Mononuclear cell (primary cell): Measurements from ENCODE around the gene DNAJB11. TPM values are rescaled to one million over a fixed set of nuclear protein-coding genes. Genes with fewer than 3 reads are reported as not detected.
"Not testable (repeated sequence)": the region's sequence is repeated elsewhere in the genome, so short reads cannot be mapped to it uniquely, and the experiment has no call there.

Experiments used
- H3K27me3 ChIP-seq: 2 replicates; pipeline ENCODE4 v1.6.0; 2011; ENCODE audit warnings: low read length, control low read depth; ENCODE audit not compliant: insufficient read depth
- H3K4me1 ChIP-seq: 2 replicates; pipeline ENCODE4 v1.5.1; 2011; ENCODE audit warnings: mild to moderate bottlenecking, low read length, control low read depth; ENCODE audit not compliant: insufficient read depth
- H3K4me3 ChIP-seq: 2 replicates; pipeline ENCODE4 v1.5.1; 2011; ENCODE audit warnings: mild to moderate bottlenecking, low read length, moderate library complexity
- H3K9me3 ChIP-seq: 2 replicates; pipeline ENCODE4 v1.5.1; 2011; ENCODE audit warnings: low read depth, mild to moderate bottlenecking, control low read depth, low read length
- total RNA-seq: library from RNA; depleted of rRNA; stranded (reverse); fragments of >200 nt; gene quantifications from one replicate; pipeline ENCODE4 v1.2.3, GENCODE V29; 2012

DNAJB11 gene
- total RNA-seq, 1 donor = 44.3 TPM

DNA sequence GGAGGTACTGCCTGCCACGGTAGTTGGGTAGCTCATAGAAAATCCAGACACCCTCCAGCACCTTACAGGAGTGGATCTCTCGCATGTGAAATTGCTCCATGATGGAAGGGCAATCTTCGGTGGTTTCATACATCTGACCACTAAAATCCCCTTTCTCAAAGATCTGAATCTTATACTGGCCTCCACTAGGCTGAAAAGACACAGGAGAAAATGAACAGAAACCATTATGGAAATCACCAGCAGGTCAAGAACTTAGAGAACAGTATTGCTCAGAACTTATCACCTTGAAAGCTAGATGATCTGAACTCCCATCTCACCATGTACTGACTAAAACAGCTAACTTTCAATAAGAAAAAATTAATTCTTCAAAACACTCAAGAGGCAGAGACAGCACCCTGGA, 31.7 kb upstream of the DNAJB11 start:
- peaks cover 9% of the 10 kb centered on the region for H3K4me1 ChIP-seq
- no peaks in the 10 kb centered on the region for H3K9me3 ChIP-seq
- no peaks in the 10 kb centered on the region for H3K27me3 ChIP-seq
- no peak overlapping the region for H3K4me3 ChIP-seq

DNA sequence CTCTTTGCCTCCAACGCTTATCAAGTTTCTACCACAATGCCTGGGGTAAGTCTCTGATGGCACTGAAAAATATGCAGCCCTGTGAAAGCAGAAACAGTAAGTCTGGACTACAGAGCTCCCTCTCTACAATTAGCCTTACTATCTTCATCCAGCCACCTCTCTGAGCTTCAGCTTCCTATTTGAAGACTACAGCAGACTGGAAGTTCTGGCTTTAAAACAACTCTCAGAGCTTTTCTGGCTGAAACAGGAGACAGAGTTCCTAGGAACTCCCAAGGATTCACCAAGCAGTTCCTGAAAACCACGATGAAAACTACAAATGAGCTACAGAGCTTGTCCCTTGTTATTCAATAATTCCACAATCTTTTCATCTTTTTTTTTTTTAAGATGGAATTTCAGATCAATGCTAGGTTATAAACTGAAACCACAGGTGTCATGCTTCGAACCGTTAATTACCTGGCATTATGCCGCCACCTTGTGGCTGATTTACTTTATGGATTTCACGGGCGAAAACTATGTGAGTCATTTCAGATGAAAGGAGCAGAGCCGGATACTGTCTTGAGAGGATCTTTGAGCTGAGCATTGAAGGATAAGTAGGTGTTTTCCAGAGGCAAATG, 30.2 kb upstream of the DNAJB11 start:
- no peaks in the 10 kb centered on the region for H3K4me1 ChIP-seq
- no peak overlapping the region for H3K4me3 ChIP-seq
- H3K27me3 ChIP-seq = no peaks in the 10 kb centered on the region
- H3K9me3 ChIP-seq = no peaks in the 10 kb centered on the region

DNA sequence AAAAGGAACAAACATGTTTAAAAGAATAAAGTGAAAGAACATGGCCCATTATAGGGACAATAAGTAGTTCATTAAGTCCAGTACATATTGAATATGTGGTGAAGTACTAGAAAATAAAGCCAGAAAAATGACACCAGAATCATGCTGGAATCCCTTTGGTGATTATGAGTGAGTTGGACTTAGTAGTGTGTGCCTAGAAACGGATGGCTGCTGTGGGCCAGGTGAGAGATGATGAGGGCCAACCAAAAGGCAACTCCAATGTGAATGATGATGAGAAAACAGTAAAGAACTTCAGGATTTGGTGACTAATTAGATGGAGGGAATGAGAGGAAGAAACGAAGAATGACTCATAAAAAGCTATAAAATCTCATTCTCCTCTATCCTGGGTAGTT, 29.7 kb upstream of the DNAJB11 start:
- Histone ChIP-seq H3K27me3 (no peaks in the 10 kb centered on the region), H3K4me1 (no peaks in the 10 kb centered on the region)

DNA sequence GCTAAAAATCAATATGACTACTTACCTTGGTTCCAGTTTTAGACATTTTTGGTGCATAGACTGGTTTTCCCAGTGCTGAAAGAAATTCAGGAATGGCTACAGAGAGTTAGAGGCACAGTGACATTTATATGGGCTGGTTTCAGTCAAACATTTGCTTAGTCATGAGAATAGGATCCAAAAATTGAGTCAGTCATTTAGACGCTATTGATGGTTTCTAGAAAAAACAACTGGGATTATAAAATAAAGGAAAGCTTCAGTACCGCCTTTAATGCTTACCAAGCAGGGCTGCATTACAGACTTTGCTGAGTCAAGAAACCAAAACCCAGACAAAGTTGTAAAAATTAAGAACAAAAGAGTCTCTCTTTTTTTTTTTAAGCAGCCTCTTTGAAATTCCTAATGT, 26.2 kb upstream of the DNAJB11 start, which contains the start of gene CRYGS:
TSS of gene CRYGS (minus strand) at position 100 of the 400 bp plus-strand sequence. CDS start at position 46, 54 bp downstream.
- Histone ChIP-seq H3K9me3 (no peaks in the 10 kb centered on the region), H3K4me3 (no peak within 1 kb of the TSS), H3K27me3 (no peaks in the 10 kb centered on the region), H3K4me1 (no peaks in the 10 kb centered on the region)

More for the DNA sequence above, 29.7 kb upstream of the DNAJB11 start:
- H3K4me3 ChIP-seq = no peak overlapping the region
- H3K9me3 ChIP-seq = no peaks in the 10 kb centered on the region

DNA sequence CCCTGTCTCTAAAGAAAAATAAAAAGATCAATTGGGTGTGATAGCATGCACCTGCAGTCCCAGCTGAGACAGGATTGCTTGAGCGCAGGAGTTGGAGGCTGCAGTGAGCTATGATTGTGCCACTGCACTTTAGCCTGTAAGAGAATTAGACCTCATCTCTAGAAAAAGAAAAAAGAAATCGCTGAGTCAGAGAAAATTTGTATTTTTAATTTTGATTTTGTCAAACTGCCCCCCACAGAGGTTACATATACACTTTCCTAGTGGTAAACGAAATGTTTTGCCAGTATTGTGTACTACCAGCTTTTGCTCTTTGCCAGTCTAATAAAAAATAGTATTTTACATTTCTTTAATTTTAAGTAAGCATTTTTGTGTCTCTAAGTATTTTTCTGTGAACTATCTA, 21.0 kb upstream of the DNAJB11 start:
- H3K4me1 ChIP-seq = no peaks in the 10 kb centered on the region
- no peak overlapping the region for H3K4me3 ChIP-seq
- no peaks in the 10 kb centered on the region for H3K9me3 ChIP-seq
- H3K27me3 ChIP-seq = no peaks in the 10 kb centered on the region

DNA sequence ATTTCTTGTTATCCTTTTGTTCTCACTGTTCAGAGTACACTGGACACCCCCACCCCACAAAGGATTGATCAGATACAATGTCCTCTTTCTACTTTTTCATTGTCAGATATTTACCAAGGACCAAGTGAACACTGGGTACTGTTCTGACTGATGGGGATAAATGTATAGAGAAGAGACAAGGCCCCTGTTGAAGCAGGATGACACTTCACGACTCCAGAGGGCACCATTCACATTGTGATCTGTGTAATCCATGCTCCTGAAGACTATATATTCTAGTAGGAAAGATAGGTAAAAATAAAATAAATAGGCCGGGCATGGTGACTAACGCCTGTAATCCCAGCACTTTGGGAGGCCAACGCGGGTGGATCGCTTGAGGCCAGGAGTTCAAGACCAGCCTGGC, 19.1 kb upstream of the DNAJB11 start:
- Histone ChIP-seq H3K27me3 (no peaks in the 10 kb centered on the region), H3K4me3 (no peak overlapping the region), H3K9me3 (no peaks in the 10 kb centered on the region), H3K4me1 (no peaks in the 10 kb centered on the region)

DNA sequence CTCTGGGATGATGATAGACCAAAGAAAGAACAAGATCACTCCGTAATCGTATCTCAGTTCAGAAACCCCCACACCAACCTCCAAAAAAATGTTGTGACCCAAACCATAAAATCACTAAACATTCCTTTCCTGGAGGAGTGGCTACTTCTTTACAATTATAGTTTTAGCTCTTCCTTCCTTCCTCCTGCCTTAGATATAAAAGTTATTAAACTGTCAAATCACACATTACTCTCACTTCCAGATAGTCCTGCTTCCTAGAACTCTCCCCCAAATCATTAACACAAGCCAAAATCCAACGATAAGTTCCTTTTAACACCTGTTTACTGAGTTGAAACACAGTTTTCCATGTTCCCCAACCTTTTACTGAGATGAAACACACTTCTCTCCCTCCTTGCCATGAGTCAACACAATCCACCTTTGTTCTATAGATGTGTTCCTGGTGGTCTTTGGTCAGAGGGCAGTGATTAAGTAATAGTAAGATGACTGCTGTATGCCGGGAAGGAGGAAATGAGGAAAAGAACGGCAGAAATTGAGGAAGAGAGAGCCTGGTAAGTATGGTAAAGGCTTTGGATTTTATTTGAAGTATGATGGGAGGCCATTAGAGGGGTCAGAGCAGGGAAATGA, 18.0 kb upstream of the DNAJB11 start:
- Histone ChIP-seq H3K27me3 (no peaks in the 10 kb centered on the region), H3K4me1 (no peaks in the 10 kb centered on the region), H3K4me3 (no peak overlapping the region), H3K9me3 (no peaks in the 10 kb centered on the region)

DNA sequence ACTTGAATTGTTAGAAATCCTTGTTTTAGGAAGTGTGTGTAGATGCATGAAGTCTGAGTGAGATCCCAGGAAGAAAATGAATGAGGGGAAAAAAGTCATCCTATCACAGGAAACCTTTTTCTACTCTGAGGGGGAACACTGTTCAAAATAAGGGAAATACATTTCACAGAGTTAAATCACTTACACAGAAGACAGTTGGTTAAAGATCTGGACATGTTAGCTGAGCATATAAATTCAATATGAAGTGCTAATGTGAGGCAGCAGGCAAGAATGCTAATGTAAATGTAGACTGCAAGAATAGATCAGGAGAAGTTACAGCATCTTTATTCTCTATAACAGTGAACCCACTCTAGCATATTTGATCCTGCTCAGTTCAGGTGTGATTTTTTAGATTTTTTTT, 5.9 kb upstream of the DNAJB11 start:
- no peaks in the 10 kb centered on the region for H3K9me3 ChIP-seq
- H3K4me1 ChIP-seq = peaks cover 30% of the 10 kb centered on the region
- no peak overlapping the region for H3K4me3 ChIP-seq
- H3K27me3 ChIP-seq = no peaks in the 10 kb centered on the region

DNA sequence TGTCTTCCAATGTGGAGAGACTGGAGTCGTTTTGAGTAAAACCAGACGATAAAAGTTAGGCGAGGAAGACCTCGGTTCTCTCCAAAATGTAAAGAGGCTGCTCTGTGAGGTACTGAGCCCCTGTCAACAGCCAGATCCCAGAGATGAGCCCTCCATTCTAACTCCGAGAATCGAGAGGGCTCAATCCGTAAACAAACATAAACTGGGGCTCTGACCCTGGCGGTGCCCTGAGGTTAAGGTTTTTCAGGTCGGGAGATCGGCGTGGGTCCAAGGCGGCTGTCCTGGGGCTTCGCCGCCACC, 3.8 kb upstream of the DNAJB11 start:
- no peaks in the 10 kb centered on the region for H3K9me3 ChIP-seq
- H3K4me3 ChIP-seq = peak overlapping the region; percentile 96
- no peaks in the 10 kb centered on the region for H3K27me3 ChIP-seq
- peaks cover 42% of the 10 kb centered on the region for H3K4me1 ChIP-seq

DNA sequence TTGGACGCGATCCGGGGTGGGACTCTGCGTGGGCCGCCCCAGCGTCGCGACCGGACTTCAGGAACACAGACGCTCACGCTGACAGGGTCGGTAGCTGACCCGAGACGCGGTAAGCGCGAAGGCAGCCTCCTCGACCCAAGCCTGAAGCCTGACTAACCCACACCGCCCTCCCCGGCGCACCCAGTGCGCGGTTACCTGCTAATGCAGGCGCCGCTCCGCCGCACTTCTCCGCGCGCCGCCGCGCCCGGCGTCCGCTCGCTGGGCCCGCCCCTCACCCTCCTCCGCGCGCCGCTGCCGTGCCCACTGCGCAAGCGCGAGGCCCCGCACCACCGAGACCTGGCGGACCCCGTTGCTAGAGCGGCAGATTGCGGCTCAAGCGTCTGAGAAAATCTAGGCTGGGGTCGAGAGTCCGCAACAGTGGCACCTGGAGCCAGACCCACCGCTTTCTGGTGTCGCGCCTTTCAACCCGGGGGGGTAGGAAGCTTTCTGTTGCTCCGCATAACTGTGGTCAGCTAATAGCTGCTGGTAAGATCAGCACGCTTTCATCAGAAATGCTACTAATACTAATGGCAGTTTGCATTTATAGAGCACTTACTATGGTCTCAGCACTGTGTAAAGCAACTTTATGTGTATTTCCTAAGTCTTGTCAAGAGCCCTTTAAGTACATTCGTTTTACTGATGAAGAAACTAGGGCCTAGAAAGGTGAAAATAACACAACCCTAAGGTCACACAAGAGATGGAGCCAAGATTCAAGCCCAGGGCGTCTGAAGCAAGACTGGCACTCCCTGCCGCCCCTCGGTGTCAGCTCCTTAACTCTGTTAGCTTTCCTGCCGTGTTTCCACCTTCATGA, 3.2 kb upstream of the DNAJB11 start, which contains the start of gene TBCCD1:
TSS of gene TBCCD1 (minus strand) at position 268 of the 850 bp plus-strand sequence. CDS start 3,010 bp downstream, outside the sequence.
- Histone ChIP-seq H3K4me3 (peak within 1 kb of the TSS; percentile 96), H3K9me3 (no peaks in the 10 kb centered on the region), H3K27me3 (no peaks in the 10 kb centered on the region), H3K4me1 (peaks cover 41% of the 10 kb centered on the region)

DNA sequence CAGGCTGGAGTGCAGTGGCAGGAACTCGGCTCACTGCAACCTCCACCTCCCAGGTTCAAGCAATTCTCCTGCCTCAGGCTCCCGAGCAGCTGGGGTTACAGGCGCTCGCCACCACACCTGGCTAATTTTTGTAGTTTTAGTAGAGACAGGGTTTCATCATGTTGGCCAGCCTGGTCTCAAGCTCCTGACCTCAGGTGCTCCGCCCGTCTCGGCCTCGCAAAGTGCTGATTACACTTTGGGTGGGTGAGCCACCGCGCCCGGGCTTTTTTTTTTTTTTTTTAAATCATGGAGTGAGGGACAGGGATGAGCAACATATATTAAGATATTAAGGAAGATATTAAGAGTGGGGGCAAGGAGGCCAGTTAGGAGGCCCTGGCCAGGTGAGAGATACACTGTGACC, 1.2 kb upstream of the DNAJB11 start:
- H3K27me3 ChIP-seq, H3K4me3 ChIP-seq, H3K9me3 ChIP-seq: not testable (repeated sequence)
- peaks cover 39% of the 10 kb centered on the region for H3K4me1 ChIP-seq

DNA sequence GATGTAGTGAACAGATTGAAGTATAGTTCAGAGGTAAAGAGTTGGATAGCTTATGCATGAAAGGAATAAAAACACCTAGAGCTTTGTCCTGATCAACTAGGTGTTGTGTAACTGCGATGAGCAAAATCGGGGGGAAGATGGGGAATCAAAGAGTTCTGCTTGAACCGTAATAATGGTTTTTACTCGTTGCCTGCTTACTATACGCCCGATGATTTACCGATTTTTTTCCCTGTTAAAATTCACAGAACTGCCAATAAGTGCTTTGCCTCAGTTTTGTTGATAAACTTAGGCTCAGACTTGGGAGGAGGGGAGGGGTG, 783 bp upstream of the DNAJB11 start:
- H3K4me3 ChIP-seq = peak overlapping the region; percentile 73
- H3K4me1 ChIP-seq = peaks cover 39% of the 10 kb centered on the region
- H3K9me3 ChIP-seq = no peaks in the 10 kb centered on the region
- H3K27me3 ChIP-seq = no peaks in the 10 kb centered on the region

DNA sequence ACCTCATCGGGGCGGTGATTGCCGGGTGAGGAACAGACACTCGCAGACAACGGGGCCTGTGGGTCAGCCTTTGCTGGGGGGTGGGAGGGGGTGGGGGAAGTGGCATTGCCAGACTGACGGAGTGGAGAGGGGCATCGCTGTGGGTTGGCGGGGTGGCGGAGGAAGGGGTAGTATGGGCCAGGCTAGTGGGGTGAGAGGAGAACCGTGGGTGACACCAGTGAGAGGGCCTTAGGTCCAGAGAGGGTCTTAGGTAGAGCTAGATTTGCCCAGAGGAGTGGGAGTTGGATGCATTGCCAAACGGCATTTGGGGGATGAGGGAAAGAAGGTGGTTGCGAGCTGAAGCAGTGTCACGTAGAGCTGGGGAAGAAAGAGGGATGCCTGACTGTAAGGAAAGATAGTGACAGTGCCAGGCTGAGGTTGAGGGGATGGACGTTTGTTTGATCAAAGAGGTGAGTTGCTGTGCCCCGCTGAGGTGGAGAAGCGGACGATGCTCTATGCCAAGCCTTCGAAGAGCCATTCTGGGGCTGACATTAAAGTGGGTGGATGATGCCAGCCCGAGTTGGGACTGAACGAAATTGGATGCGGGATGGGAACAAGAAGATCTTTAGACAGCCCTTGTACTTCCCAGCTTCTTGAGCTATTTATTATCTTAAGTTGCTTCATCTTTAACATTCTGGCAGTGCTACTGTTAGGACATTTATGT, 572 bp downstream of the DNAJB11 start:
- Histone ChIP-seq H3K9me3 (no peaks in the 10 kb centered on the region), H3K27me3 (no peaks in the 10 kb centered on the region), H3K4me3 (peak overlapping the region; percentile 73), H3K4me1 (peaks cover 36% of the 10 kb centered on the region)

DNA sequence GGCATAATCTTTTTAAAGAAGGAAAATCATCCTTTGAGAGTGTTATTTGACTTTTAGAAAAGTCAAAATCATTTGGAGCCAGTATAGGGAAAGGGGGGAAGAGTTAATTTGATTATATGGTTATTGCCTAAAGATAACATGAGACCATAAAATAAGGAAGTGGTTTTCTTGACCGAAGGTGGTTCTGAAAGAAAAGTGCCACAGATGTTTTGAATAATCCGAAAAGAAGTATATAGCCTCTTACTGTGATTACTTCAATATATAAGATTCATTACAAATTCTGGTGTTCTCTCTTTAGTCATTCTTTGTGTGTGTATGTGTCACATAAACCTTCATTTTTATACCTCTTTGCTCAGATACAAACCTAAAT, 1.1 kb downstream of the DNAJB11 start:
- Histone ChIP-seq H3K4me1 (peaks cover 31% of the 10 kb centered on the region), H3K4me3 (no peak overlapping the region), H3K27me3 (no peaks in the 10 kb centered on the region), H3K9me3 (no peaks in the 10 kb centered on the region)

DNA sequence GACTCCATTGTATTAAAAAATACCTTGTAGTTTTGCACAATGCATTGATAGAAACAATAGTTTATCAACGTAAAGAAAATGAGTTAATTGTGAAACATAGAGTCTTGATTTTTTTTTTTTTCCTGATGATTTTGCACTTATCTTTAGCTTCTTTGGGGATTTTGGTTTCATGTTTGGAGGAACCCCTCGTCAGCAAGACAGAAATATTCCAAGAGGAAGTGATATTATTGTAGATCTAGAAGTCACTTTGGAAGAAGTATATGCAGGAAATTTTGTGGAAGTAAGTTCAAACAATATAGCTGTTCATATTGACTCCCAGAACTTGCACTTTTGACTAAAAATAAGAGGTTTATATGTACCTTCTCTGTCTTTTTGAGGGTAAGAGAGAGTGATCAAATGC, 7.0 kb downstream of the DNAJB11 start:
- Histone ChIP-seq H3K4me1 (no peaks in the 10 kb centered on the region), H3K9me3 (no peaks in the 10 kb centered on the region)

More for the DNA sequence above, 7.0 kb downstream of the DNAJB11 start:
- no peak overlapping the region for H3K4me3 ChIP-seq
- no peaks in the 10 kb centered on the region for H3K27me3 ChIP-seq
